KMS-11 (cell line): ENCODE data around the gene NCKAP5.

Experiments
- H2AFZ ChIP-seq: fragments of 200-600 bp; sonication (generic); 2 replicates; pipeline ENCODE4 v1.6.1; 2016; ENCODE audit warnings: antibody characterized with exemption, mixed run types, low read depth
- H3K27ac ChIP-seq: fragments of 200-600 bp; sonication (generic); 2 replicates; pipeline ENCODE4 v1.6.1; 2016; ENCODE audit warnings: mild to moderate bottlenecking, mixed run types
- H3K27me3 ChIP-seq: fragments of 200-600 bp; sonication (generic); 2 replicates; pipeline ENCODE4 v1.6.1; 2017; ENCODE audit warnings: mild to moderate bottlenecking, low read depth, mixed run types, moderate library complexity; ENCODE audit not compliant: insufficient read depth
- H3K36me3 ChIP-seq: fragments of 200-600 bp; sonication (generic); 2 replicates; pipeline ENCODE4 v1.6.1; 2017; ENCODE audit warnings: mild to moderate bottlenecking, mixed run types; ENCODE audit not compliant: insufficient read depth
- H3K4me1 ChIP-seq: fragments of 200-600 bp; sonication (generic); 2 replicates; pipeline ENCODE4 v1.6.1; 2016; ENCODE audit warnings: mild to moderate bottlenecking, low read depth, mixed run types; ENCODE audit not compliant: poor library complexity, severe bottlenecking
- H3K4me2 ChIP-seq: fragments of 200-600 bp; sonication (generic); 2 replicates; pipeline ENCODE4 v1.7.0; 2016; ENCODE audit warnings: mild to moderate bottlenecking, mixed run types
- H3K4me3 ChIP-seq: fragments of 200-600 bp; sonication (generic); IDR thresholded peaks from 2 replicates; pipeline ENCODE4 v1.6.1; 2017; ENCODE audit warnings: low read depth, low read length, mixed read lengths; ENCODE audit not compliant: insufficient read depth
- H3K79me2 ChIP-seq: fragments of 200-600 bp; sonication (generic); 2 replicates; pipeline ENCODE4 v1.6.1; 2016; ENCODE audit warnings: low read depth, mixed run types; ENCODE audit not compliant: insufficient read depth
- H3K9ac ChIP-seq: fragments of 200-600 bp; sonication (generic); 2 replicates; pipeline ENCODE4 v1.6.1; 2016; ENCODE audit warnings: mild to moderate bottlenecking, mixed run types
- H4K20me1 ChIP-seq: fragments of 200-600 bp; sonication (generic); 2 replicates; pipeline ENCODE4 v1.6.1; 2016; ENCODE audit warnings: mild to moderate bottlenecking, mixed run types; ENCODE audit not compliant: insufficient read depth
- CTCF ChIP-seq: fragments of 200-600 bp; sonication (generic); conservative IDR thresholded peaks from 2 replicates; pipeline ENCODE4 v1.6.1; 2017; ENCODE audit warnings: low read depth, mild to moderate bottlenecking, antibody characterized with exemption, low read length, moderate library complexity, mixed read lengths

Gene NCKAP5

GRCh38 chr2:133571249-133571648 lies 3.0 kb upstream of the NCKAP5 start:
- no peaks in the 10 kb centered on the region for H3K4me1 ChIP-seq
- no peak overlapping the region for H2AFZ ChIP-seq
- H3K27ac ChIP-seq: no peak overlapping the region
- no peak overlapping the region for H3K4me2 ChIP-seq
- no peaks in the 10 kb centered on the region for H3K36me3 ChIP-seq
- TF ChIP-seq CTCF: no peak
- no peaks in the 10 kb centered on the region for H3K79me2 ChIP-seq
- no peaks in the 10 kb centered on the region for H3K27me3 ChIP-seq
- no peak overlapping the region for H3K4me3 ChIP-seq
- H4K20me1 ChIP-seq: no peaks in the 10 kb centered on the region
- H3K9ac ChIP-seq: no peak overlapping the region

GRCh38 chr2:133570542-133570941 lies 2.3 kb upstream of the NCKAP5 start:
- Histone ChIP-seq H3K9ac (no peak overlapping the region), H4K20me1 (no peaks in the 10 kb centered on the region), H3K36me3 (no peaks in the 10 kb centered on the region), H3K4me1 (no peaks in the 10 kb centered on the region), H3K4me2 (no peak overlapping the region), H3K79me2 (no peaks in the 10 kb centered on the region), H3K27ac (no peak overlapping the region), H2AFZ (no peak overlapping the region), H3K4me3 (no peak overlapping the region), H3K27me3 (no peaks in the 10 kb centered on the region)
- TF ChIP-seq CTCF: no peak

GRCh38 chr2:133569286-133569830 lies 1.1 kb upstream of the NCKAP5 start:
- Histone ChIP-seq H3K4me1 (no peaks in the 10 kb centered on the region), H3K4me2 (no peak overlapping the region)

GRCh38 chr2:133568598-133568997 lies 335 bp upstream of the NCKAP5 start:
- H3K4me1 ChIP-seq: no peaks in the 10 kb centered on the region
- no peaks in the 10 kb centered on the region for H3K79me2 ChIP-seq
- H3K36me3 ChIP-seq: no peaks in the 10 kb centered on the region
- no peak overlapping the region for H3K27ac ChIP-seq
- H4K20me1 ChIP-seq: no peaks in the 10 kb centered on the region
- no peak overlapping the region for H3K9ac ChIP-seq
- no peak for TF ChIP-seq CTCF
- no peak overlapping the region for H3K4me2 ChIP-seq
- no peaks in the 10 kb centered on the region for H3K27me3 ChIP-seq
- H2AFZ ChIP-seq: no peak overlapping the region
- H3K4me3 ChIP-seq: no peak overlapping the region

More at GRCh38 chr2:133569286-133569830, 1.1 kb upstream of the NCKAP5 start:
- Histone ChIP-seq H3K27ac (no peak overlapping the region), H2AFZ (no peak overlapping the region), H3K4me3 (no peak overlapping the region), H3K9ac (no peak overlapping the region), H3K27me3 (no peaks in the 10 kb centered on the region), H4K20me1 (no peaks in the 10 kb centered on the region), H3K79me2 (no peaks in the 10 kb centered on the region), H3K36me3 (no peaks in the 10 kb centered on the region)
- TF ChIP-seq CTCF: no peak
